GM21526 (cell line): ENCODE measurements around the gene GLT6D1.
"Not testable (repeated sequence)": the region's sequence is repeated elsewhere in the genome, so short reads cannot be mapped to it uniquely, and the experiment has no call there.

Experiments used
- ATAC-seq: cut with Tn5 transposase; IDR thresholded peaks from one replicate; pipeline ENCODE4 v1.9.1; 2021; ENCODE audit warnings: moderate library complexity; ENCODE audit not compliant: unreplicated experiment, low FRiP score

GLT6D1 gene

GRCh38 chr9:135665795-135666189 is 26.5 kb upstream of the GLT6D1 start:
- ATAC-seq, result no peak

- no peak for ATAC-seq
Observed at GRCh38 chr9:135664801-135665794, 25.8 kb upstream of the GLT6D1 start.

- no peak for ATAC-seq
Observed at GRCh38 chr9:135664266-135664665, 24.9 kb upstream of the GLT6D1 start.

- no peak for ATAC-seq
Observed at GRCh38 chr9:135663857-135664256, 24.5 kb upstream of the GLT6D1 start.

GRCh38 chr9:135663451-135663770 is 24.1 kb upstream of the GLT6D1 start:
- ATAC-seq, result no peak

GRCh38 chr9:135662758-135663450 is 23.6 kb upstream of the GLT6D1 start, which contains the start of gene LCN9:
LCN9 (plus strand) TSS chr9:135663309; CDS start chr9:135663322, 13 bp downstream.
- no peak for ATAC-seq

- no peak for ATAC-seq
Observed at GRCh38 chr9:135661816-135662560, 22.6 kb upstream of the GLT6D1 start.

- ATAC-seq, result no peak
Observed at GRCh38 chr9:135660407-135660806, 21.1 kb upstream of the GLT6D1 start.

GRCh38 chr9:135659252-135659651 is 19.9 kb upstream of the GLT6D1 start:
- ATAC-seq, result no peak

- no peak for ATAC-seq
Observed at GRCh38 chr9:135657416-135657815, 18.1 kb upstream of the GLT6D1 start.

GRCh38 chr9:135655317-135655716 is 16.0 kb upstream of the GLT6D1 start:
- ATAC-seq, result no peak

- no peak for ATAC-seq
Observed at GRCh38 chr9:135650408-135650807, 11.1 kb upstream of the GLT6D1 start.

- no peak for ATAC-seq
Observed at GRCh38 chr9:135649508-135649907, 10.2 kb upstream of the GLT6D1 start.

GRCh38 chr9:135648494-135649410 is 9.4 kb upstream of the GLT6D1 start:
- ATAC-seq, result no peak

- no peak for ATAC-seq
Observed at GRCh38 chr9:135647884-135648283, 8.5 kb upstream of the GLT6D1 start.

- no peak for ATAC-seq
Observed at GRCh38 chr9:135644631-135645218, 5.4 kb upstream of the GLT6D1 start.

GRCh38 chr9:135641745-135642144 is 2.4 kb upstream of the GLT6D1 start:
- ATAC-seq, result no peak

- ATAC-seq, result no peak
Observed at GRCh38 chr9:135641047-135641446, 1.7 kb upstream of the GLT6D1 start.

GRCh38 chr9:135636930-135637530 is 2.3 kb downstream of the GLT6D1 start:
- ATAC-seq, result not testable (repeated sequence)
